GM20431 (cell line): ENCODE measurements around the gene MXRA7.
"Not testable (repeated sequence)": the region's sequence is repeated elsewhere in the genome, so short reads cannot be mapped to it uniquely, and the experiment has no call there.

Experiments
- in situ Hi-C: fragments of 300-500 bp; cut with MseI, MboI; formaldehyde crosslinking; loops from one replicate; pipeline ENCODE4 v1.15.0; 2020; ENCODE audit warnings: low sequenced_read_pairs; ENCODE audit not compliant: unreplicated experiment

Gene MXRA7

GRCh38 chr17:76736349-76737081, 25.8 kb upstream of the MXRA7 start:
- in situ Hi-C loops: no loop called here

- in situ Hi-C loops: no loop called here
Observed at GRCh38 chr17:76735586-76736348, 25.0 kb upstream of the MXRA7 start.

GRCh38 chr17:76735006-76735405, 24.2 kb upstream of the MXRA7 start:
- in situ Hi-C loops: no loop called here

- in situ Hi-C loops: no loop called here
Observed at GRCh38 chr17:76734080-76734840, 23.5 kb upstream of the MXRA7 start.

GRCh38 chr17:76733618-76733957, 22.8 kb upstream of the MXRA7 start:
- in situ Hi-C loops: no loop called here

- in situ Hi-C loops: no loop called here
Observed at GRCh38 chr17:76732734-76733617, 22.2 kb upstream of the MXRA7 start.

GRCh38 chr17:76731800-76732733, 21.3 kb upstream of the MXRA7 start:
- in situ Hi-C loops: not testable (repeated sequence)

GRCh38 chr17:76727745-76728456, 17.1 kb upstream of the MXRA7 start:
- in situ Hi-C loops: no loop called here

GRCh38 chr17:76726776-76727718, 16.3 kb upstream of the MXRA7 start, which contains the start of gene METTL23:
TSS of gene METTL23 (plus strand) at chr17:76726839. CDS start at chr17:76729711, 2,872 bp downstream.
- in situ Hi-C loops: no loop called here

GRCh38 chr17:76726231-76726775, 15.5 kb upstream of the MXRA7 start, which contains the start of gene JMJD6:
TSS of gene JMJD6 (minus strand) at chr17:76726606. CDS start at chr17:76726475, 131 bp downstream.
- in situ Hi-C loops: no loop called here

GRCh38 chr17:76725580-76726230, 14.9 kb upstream of the MXRA7 start:
- in situ Hi-C loops: no loop called here

- in situ Hi-C loops: no loop called here
Observed at GRCh38 chr17:76723812-76724211, 13.0 kb upstream of the MXRA7 start.

GRCh38 chr17:76722977-76723376, 12.2 kb upstream of the MXRA7 start:
- in situ Hi-C loops: not testable (repeated sequence)

- in situ Hi-C loops: no loop called here
Observed at GRCh38 chr17:76722279-76722678, 11.5 kb upstream of the MXRA7 start.

GRCh38 chr17:76721463-76721862, 10.7 kb upstream of the MXRA7 start:
- in situ Hi-C loops: no loop called here

GRCh38 chr17:76720941-76721340, 10.2 kb upstream of the MXRA7 start:
- in situ Hi-C loops: no loop called here
